GM06990 (cell line): ENCODE measurements around the gene TMEM164.

Experiments
- DNase-seq: peaks from one replicate; pipeline ENCODE4 v3.0.0-alpha.2; 2011; ENCODE audit not compliant: insufficient read length; ENCODE audit errors: extremely low read depth
- H3K27me3 ChIP-seq: replicated peaks from 2 replicates; pipeline ENCODE4 v1.6.0; 2011; ENCODE audit warnings: low read length; ENCODE audit not compliant: control insufficient read depth, insufficient read depth
- H3K36me3 ChIP-seq: 2 replicates; pipeline ENCODE4 v1.5.1; 2011; ENCODE audit warnings: low read length; ENCODE audit not compliant: control insufficient read depth, insufficient read depth
- H3K4me3 ChIP-seq: replicated peaks from 2 replicates; pipeline ENCODE4 v1.5.1; 2011; ENCODE audit warnings: low read depth, mild to moderate bottlenecking, control low read depth, low read length
- CTCF ChIP-seq: IDR thresholded peaks from 2 replicates; pipeline ENCODE4 v1.5.1; 2011; ENCODE audit warnings: low read length, control low read depth, mild to moderate bottlenecking, inconsistent platforms; ENCODE audit not compliant: insufficient read depth, poor library complexity, severe bottlenecking

Gene TMEM164

GRCh38 chrX:110046001-110046400 is 43.1 kb downstream of the TMEM164 start:
- Histone ChIP-seq H3K27me3 (no peaks in the 10 kb centered on the region), H3K36me3 (no peaks in the 10 kb centered on the region), H3K4me3 (no peak overlapping the region)
- peak; percentile 24 for TF ChIP-seq CTCF
- DNase-seq = no peak

- TF ChIP-seq CTCF = no peak
- Histone ChIP-seq H3K4me3 (no peak overlapping the region), H3K36me3 (no peaks in the 10 kb centered on the region), H3K27me3 (no peaks in the 10 kb centered on the region)
- no peak for DNase-seq
These were observed 44.1 kb downstream of the TMEM164 start for GRCh38 chrX:110046971-110047370.

GRCh38 chrX:110049096-110049495 is 46.2 kb downstream of the TMEM164 start:
- Histone ChIP-seq H3K36me3 (no peaks in the 10 kb centered on the region), H3K4me3 (no peak overlapping the region), H3K27me3 (no peaks in the 10 kb centered on the region)
- DNase-seq = no peak
- no peak for TF ChIP-seq CTCF

GRCh38 chrX:110050386-110050785 is 47.5 kb downstream of the TMEM164 start:
- no peak for DNase-seq
- Histone ChIP-seq H3K27me3 (no peaks in the 10 kb centered on the region), H3K4me3 (no peak overlapping the region), H3K36me3 (no peaks in the 10 kb centered on the region)
- TF ChIP-seq CTCF = no peak

GRCh38 chrX:110050901-110051300 is 48.0 kb downstream of the TMEM164 start:
- Histone ChIP-seq H3K27me3 (no peaks in the 10 kb centered on the region), H3K4me3 (no peak overlapping the region), H3K36me3 (no peaks in the 10 kb centered on the region)
- no peak for TF ChIP-seq CTCF
- DNase-seq = no peak

GRCh38 chrX:110051559-110051958 is 48.6 kb downstream of the TMEM164 start:
- no peaks in the 10 kb centered on the region for H3K36me3 ChIP-seq
- H3K27me3 ChIP-seq = no peaks in the 10 kb centered on the region
- no peak for TF ChIP-seq CTCF
- no peak overlapping the region for H3K4me3 ChIP-seq
- no peak for DNase-seq
